Fibroblast of the aortic adventitia (primary cell): Measurements from ENCODE around the gene CYREN. TPM values are rescaled to one million over a fixed set of nuclear protein-coding genes. Genes with fewer than 3 reads are reported as not detected.

ENCODE experiments used
- DNase-seq: peaks from one replicate; pipeline ENCODE4 v3.0.0-alpha.2; 2010; ENCODE audit warnings: low read depth
- H3K4me3 ChIP-seq: 2 replicates; pipeline ENCODE4 v1.5.1; 2011; ENCODE audit warnings: low read depth, mild to moderate bottlenecking, control low read depth, low read length, moderate library complexity
- total RNA-seq: library from RNA; depleted of rRNA; stranded (reverse); fragments of >200 nt; gene quantifications from 2 replicates; pipeline ENCODE4 v1.2.3, GENCODE V29; 2012; ENCODE audit warnings: low replicate concordance
- TF ChIP-seq, protein P1 (sequence below): IDR thresholded peaks from 2 replicates; pipeline ENCODE4 v1.5.1; 2011; ENCODE audit warnings: mild to moderate bottlenecking, low read length, control low read depth, inconsistent platforms; ENCODE audit not compliant: insufficient read depth

Gene CYREN
- total RNA-seq, 1 donor = 46.4 TPM

- TF ChIP-seq, protein P1, sequence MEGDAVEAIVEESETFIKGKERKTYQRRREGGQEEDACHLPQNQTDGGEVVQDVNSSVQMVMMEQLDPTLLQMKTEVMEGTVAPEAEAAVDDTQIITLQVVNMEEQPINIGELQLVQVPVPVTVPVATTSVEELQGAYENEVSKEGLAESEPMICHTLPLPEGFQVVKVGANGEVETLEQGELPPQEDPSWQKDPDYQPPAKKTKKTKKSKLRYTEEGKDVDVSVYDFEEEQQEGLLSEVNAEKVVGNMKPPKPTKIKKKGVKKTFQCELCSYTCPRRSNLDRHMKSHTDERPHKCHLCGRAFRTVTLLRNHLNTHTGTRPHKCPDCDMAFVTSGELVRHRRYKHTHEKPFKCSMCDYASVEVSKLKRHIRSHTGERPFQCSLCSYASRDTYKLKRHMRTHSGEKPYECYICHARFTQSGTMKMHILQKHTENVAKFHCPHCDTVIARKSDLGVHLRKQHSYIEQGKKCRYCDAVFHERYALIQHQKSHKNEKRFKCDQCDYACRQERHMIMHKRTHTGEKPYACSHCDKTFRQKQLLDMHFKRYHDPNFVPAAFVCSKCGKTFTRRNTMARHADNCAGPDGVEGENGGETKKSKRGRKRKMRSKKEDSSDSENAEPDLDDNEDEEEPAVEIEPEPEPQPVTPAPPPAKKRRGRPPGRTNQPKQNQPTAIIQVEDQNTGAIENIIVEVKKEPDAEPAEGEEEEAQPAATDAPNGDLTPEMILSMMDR = no peak
- no peak for DNase-seq
- H3K4me3 ChIP-seq = no peak overlapping the region
These were observed 15.2 kb upstream of the CYREN start for GRCh38 chr7:135185471-135186260.

- no peak for DNase-seq
- H3K4me3 ChIP-seq = no peak overlapping the region
- TF ChIP-seq, protein P1 = no peak
These were observed 13.8 kb upstream of the CYREN start for GRCh38 chr7:135184254-135184841.

DNA sequence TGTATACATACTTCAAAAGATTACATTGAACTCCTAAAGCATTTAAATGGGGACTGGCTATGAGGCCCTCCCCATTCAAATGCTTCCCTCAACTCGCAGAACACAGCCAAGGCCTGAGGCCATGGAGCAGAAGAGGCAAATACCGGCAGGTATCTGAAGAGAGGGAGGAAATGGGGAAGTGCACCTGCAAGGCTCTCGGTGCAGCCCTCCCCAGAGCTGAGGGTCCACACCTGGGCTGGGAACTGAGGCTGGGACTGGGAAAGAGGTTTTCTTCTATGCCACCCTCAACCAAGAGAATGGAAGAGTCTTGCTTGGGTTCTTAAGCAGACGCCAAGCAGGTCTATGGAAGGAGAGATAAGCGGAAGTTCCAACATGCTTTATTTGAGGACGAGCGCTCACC is 13.0 kb upstream of the CYREN start:
- TF ChIP-seq, protein P1 = no peak
- DNase-seq = no peak
- H3K4me3 ChIP-seq = no peak overlapping the region

DNA sequence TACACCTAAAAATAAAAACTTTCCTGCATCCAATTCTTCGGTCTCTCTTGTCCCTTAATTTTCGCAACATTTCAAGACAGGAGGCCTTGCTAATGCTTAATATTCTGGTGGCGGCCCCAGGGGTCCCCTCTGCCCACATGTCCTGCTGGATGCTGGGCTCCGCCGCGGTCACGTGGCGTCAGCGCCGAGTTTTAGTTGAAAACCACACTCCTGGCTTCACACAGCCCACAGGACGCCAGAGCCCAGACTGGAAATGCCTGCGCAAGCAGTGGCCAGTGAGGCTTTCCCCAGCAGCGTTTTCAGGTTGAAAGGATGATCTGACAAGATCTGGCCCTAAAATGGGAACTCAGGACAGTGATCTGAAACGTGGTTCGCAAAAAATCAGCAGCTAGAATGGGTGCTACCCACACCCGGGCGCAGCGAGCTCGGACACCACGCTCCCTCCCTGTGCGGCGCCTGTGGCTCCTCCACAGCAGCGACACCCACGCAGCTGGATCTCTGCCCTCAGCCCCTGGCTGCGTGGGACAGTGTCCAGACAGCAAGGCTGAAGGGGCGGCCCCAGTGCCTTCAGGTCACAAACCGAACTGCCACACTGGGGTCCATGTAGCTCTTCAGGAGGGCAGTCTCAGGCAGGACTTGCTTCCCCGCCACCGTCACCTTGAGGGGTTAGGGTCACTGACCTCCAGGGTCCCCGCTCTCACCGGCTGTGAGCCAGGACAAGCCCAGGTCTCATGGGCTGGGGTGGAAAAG is 11.6 kb upstream of the CYREN start:
- no peak for DNase-seq
- TF ChIP-seq, protein P1 = no peak
- H3K4me3 ChIP-seq = no peak overlapping the region

DNA sequence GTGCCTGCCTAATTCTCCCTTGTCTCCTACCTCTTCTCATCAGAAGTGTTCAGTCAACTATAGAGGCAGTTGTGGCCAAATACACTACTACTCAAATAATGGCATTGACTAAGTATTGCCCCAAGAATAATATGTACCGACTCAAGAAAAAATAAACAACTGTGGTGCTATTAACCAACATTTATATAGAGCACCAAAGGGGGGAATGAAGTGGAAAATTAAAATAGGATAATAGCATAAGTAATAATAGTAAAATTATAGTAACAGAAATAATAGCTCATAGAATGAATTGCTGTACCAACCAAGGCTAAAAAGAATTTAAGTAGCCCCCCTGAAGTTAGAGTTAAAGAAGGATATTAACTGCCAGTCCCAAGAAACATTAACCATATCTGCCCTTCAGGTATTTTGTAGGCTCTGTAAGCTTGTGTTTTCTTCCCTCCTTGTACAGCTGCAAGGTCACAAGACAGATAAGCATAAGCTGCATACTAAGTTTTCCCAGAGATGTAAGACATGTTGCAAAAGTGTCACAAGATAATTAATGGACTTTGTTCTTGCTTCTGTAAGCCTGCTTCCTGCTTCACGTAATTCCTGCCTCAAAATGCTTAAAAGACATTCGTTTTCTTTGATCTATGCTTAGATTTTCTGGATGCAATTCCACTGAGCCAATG is 10.9 kb upstream of the CYREN start:
- TF ChIP-seq, protein P1 = no peak
- H3K4me3 ChIP-seq = no peak overlapping the region

DNA sequence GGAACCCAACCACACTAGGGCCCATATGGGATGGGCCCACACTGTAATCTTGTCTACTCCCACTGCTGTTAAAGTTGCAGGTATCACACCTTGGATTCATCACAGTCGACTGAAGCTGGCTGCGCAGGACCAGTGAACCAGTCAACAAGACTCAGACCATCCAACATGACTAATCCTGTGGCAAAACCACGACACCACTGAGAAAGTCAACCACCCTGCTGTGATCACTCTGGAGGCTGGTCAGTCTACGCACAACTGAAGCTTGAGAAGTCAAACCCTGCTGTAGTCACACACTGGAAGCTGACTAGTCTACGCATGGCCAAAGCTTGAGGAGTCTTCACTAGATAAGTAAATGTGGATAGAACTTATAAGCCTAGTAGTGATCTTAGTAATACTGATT is 9.6 kb upstream of the CYREN start:
- TF ChIP-seq, protein P1 = no peak
- no peak for DNase-seq
- no peak overlapping the region for H3K4me3 ChIP-seq

More for the DNA sequence above, 10.9 kb upstream of the CYREN start:
- no peak for DNase-seq
